Adrenal gland (tissue), 19 donors: ENCODE results near the gene BAK1. TPM values are rescaled to one million over a fixed set of nuclear protein-coding genes. Genes with fewer than 3 reads are reported as not detected.

ENCODE experiments used
- DNase-seq, 7 donors: peaks; one replicate each; pipeline ENCODE4 v3.0.0-alpha.2; 2019 to 2020
- H3K27ac ChIP-seq, 5 donors: fragments of 200-600 bp; sonication (generic) in 4 of 5; 1 replicate in 3 of 5; 2 replicates in 2 of 5; pipeline versions ENCODE4 v1.5.1 to v1.8.0; 2016 to 2020; ENCODE audit warnings: mild to moderate bottlenecking in 1 of 5
- H3K27me3 ChIP-seq: fragments of 200-600 bp; 2 replicates; pipeline ENCODE4 v1.8.0; 2021
- H3K36me3 ChIP-seq, 2 donors: fragments of 200-600 bp; replicated peaks in 1 of 2; 1 replicate in 1 of 2; 2 replicates in 1 of 2; pipeline versions ENCODE4 v1.5.1 to v1.8.0; 2018 to 2022
- H3K4me1 ChIP-seq, 2 donors: fragments of 200-600 bp; replicated peaks in 1 of 2; 1 replicate in 1 of 2; 2 replicates in 1 of 2; pipeline versions ENCODE4 v1.5.1 to v1.8.0; 2018 to 2021
- H3K4me3 ChIP-seq, 4 donors: fragments of 200-600 bp; sonication (generic) in 3 of 4; one replicate each; pipeline ENCODE4 v1.5.1; 2016 to 2018
- H3K9me3 ChIP-seq, 3 donors: fragments of 200-600 bp; sonication (generic) in 1 of 3; replicated peaks in 1 of 3; 1 replicate in 2 of 3; 2 replicates in 1 of 3; pipeline versions ENCODE4 v1.5.1 to v1.8.0; 2016 to 2021
- POLR2A ChIP-seq, 2 donors: fragments of 450-650 bp; IDR thresholded peaks; one replicate each; pipeline ENCODE4 v1.6.1; 2017; ENCODE audit warnings: antibody characterized with exemption in 2 of 2, mild to moderate bottlenecking in 2 of 2, moderate library complexity in 1 of 2
- WGBS, 4 donors: extraction: QIAGEN DNeasy Blood & Tissue Kit in 2 of 4; methylation state at CpG; one replicate each; pipeline versions ENCODE4 v1.1.5 to v1.1.7; 2013 to 2017; 5-methylcytosine and 5-hydroxymethylcytosine counted together
- intact Hi-C, 2 donors: fragments of 100-400 bp; cut with DNase I; formaldehyde crosslinking; loops; one replicate each; pipeline versions ENCODE4 v1.14.1 to v1.15.0; 2022 to 2023
- long read RNA-seq, 10 donors: library from polyadenylated mRNA in 3 of 10; unstranded in 2 of 10; stranded (forward) in 1 of 10; transcript quantifications; one replicate each; pipeline ENCODE4 v2.0.0 and lab custom pipeline, GENCODE V29; 2021 to 2026
- polyA plus RNA-seq, 3 donors: library from polyadenylated mRNA; stranded (reverse); fragments of 200-250 nt in 2 of 3; fragments of 350-450 nt in 1 of 3; fragmentation: Illumina TruSeq in 1 of 3; extraction: RNeasy Lipid Tissue Mini Kit (QIAGEN cat#74804) in 1 of 3; gene quantifications; one replicate each; pipeline ENCODE4 v1.2.3, GENCODE V29; 2013 to 2014
- total RNA-seq, 9 donors: library from RNA; depleted of rRNA in 4 of 9; stranded (reverse); fragments of >200 nt in 4 of 9; fragments of 120-200 nt in 1 of 9; fragmentation: NEBNext Ultra II Directional in 1 of 9; extraction: Animal tissue kit (Norgen Biotek cat#: 25700) in 1 of 9; gene quantifications; one replicate each; pipeline versions ENCODE4 v1.1.0 to v1.2.4, GENCODE V29; 2013 to 2023
- TF ChIP-seq, protein P1 (sequence below), 6 experiments: fragments of 450-650 bp in 4 of 6; fragments of 200-600 bp in 2 of 6; sonication (generic) in 1 of 6; IDR thresholded peaks; 1 replicate in 5 of 6; 2 replicates in 1 of 6; pipeline versions ENCODE4 v1.5.1 to v1.8.0; 2016 to 2021; ENCODE audit warnings: antibody characterized with exemption in 6 of 6, mild to moderate bottlenecking in 2 of 6, moderate library complexity in 1 of 6
- donor health status: healthy with polysubstance abuse.
- donor health status: Bipolar disorder and iron deficiency.
- donor health status: DM: yes; HTN: yes; CAD: no.
- donor health status: DM: no; HTN: no; CAD: no.
- donor health status: DM: no; HTN: no; CAD: no.
- donor health status: DM: yes; HTN: yes; CAD: no.

Gene BAK1
- total RNA-seq (10 to 100 TPM in 8 of 9 donors, 1 to 10 TPM in 1; 9.7 to 51.9 (median 24.5) TPM), polyA plus RNA-seq (10 to 100 TPM; 17.3 to 33.5 (median 17.6) TPM)
- long read RNA-seq, donor 1, transcript BAK1-202 (6 exons, 2,136 nt) = major isoform, 17 of 17 reads
- long read RNA-seq, donor 1, partial matches to known transcripts = 0 of 17 reads
- long read RNA-seq, donor 1, other reads (novel, unspliced or antisense) = 0 of 17 reads
- long read RNA-seq, donor 2, transcript BAK1-202 (6 exons, 2,136 nt) = major isoform, 10 of 10 reads
- long read RNA-seq, donor 2, partial matches to known transcripts = 0 of 10 reads
- long read RNA-seq, donor 2, other reads (novel, unspliced or antisense) = 0 of 10 reads
- long read RNA-seq, donor 3, transcript BAK1-202 (6 exons, 2,136 nt) = major isoform, 15 of 15 reads
- long read RNA-seq, donor 3, partial matches to known transcripts = 0 of 15 reads
- long read RNA-seq, donor 3, other reads (novel, unspliced or antisense) = 0 of 15 reads
- long read RNA-seq, donor 4, transcript BAK1-202 (6 exons, 2,136 nt) = major isoform, 14 of 16 reads
- long read RNA-seq, donor 4, partial matches to known transcripts = 0 of 16 reads
- long read RNA-seq, donor 4, other reads (novel, unspliced or antisense) = 2 of 16 reads
- long read RNA-seq, donor 5, transcript BAK1-202 (6 exons, 2,136 nt) = major isoform, 106 of 132 reads
- long read RNA-seq, donor 5, partial matches to known transcripts = 3 of 132 reads
- long read RNA-seq, donor 5, other reads (novel, unspliced or antisense) = 23 of 132 reads
- long read RNA-seq, donor 6, transcript BAK1-202 (6 exons, 2,136 nt) = major isoform, 16 of 20 reads
- long read RNA-seq, donor 6, partial matches to known transcripts = 0 of 20 reads
- long read RNA-seq, donor 6, other reads (novel, unspliced or antisense) = 4 of 20 reads
- long read RNA-seq, donor 7, transcript BAK1-202 (6 exons, 2,136 nt) = major isoform, 5 of 5 reads
- long read RNA-seq, donor 7, partial matches to known transcripts = 0 of 5 reads
- long read RNA-seq, donor 7, other reads (novel, unspliced or antisense) = 0 of 5 reads
- long read RNA-seq, donor 8, transcript BAK1-202 (6 exons, 2,136 nt) = major isoform, 24 of 24 reads
- long read RNA-seq, donor 8, partial matches to known transcripts = 0 of 24 reads
- long read RNA-seq, donor 8, other reads (novel, unspliced or antisense) = 0 of 24 reads
- long read RNA-seq, donor 9, transcript BAK1-202 (6 exons, 2,136 nt) = major isoform, 10 of 10 reads
- long read RNA-seq, donor 9, partial matches to known transcripts = 0 of 10 reads
- long read RNA-seq, donor 9, other reads (novel, unspliced or antisense) = 0 of 10 reads
- long read RNA-seq, donor 10, transcript BAK1-202 (6 exons, 2,136 nt) = major isoform, 9 of 9 reads
- long read RNA-seq, donor 10, partial matches to known transcripts = 0 of 9 reads
- long read RNA-seq, donor 10, other reads (novel, unspliced or antisense) = 0 of 9 reads

DNA sequence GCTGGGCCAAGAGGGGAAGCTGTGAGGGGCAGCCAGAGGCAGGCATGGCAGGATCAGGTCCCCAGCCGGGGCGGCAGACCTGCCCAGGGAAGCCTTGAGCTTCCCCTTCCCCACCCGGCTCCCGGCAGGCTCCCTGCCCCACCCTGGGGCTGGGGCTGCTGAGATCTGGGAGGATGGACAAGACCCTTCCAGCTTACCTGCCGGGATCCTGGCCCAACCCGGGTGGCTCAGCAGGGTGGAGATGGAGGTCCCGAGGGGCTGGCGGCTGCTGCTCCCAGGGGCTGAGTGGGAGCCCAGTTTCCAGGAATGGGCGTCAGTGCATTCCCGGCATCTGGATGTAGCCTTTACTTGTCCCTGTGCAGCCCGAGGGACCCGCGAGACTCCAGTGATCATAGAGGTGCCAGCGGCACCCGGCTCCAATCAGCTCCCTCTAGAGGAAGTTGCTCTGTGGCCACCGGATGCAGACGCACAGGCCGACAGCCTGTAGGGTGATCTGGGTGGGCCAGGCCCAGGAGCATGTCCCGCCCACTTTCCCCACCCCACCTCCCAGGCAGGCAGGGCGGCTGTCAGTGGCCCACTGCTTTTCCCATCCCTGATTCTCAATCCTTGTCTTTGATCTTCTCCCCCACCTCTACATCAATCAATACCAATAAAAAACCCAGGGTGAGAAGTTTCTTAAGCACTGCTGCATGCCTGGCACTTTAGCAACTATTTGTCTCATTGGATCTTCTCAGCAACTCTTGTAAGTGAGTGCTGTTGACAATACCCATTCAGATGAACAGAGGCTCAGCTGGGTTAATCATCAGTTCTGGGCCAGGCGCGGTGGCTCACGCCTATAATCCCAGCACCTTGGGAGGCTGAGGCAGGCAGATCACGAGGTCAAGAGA is at the start of gene BAK1:
BAK1 (minus strand) TSS at position 449 of the 887 bp plus-strand sequence. CDS start 2,672 bp downstream, outside the sequence.
- H3K9me3 ChIP-seq = no peaks in the 10 kb centered on the region

DNA sequence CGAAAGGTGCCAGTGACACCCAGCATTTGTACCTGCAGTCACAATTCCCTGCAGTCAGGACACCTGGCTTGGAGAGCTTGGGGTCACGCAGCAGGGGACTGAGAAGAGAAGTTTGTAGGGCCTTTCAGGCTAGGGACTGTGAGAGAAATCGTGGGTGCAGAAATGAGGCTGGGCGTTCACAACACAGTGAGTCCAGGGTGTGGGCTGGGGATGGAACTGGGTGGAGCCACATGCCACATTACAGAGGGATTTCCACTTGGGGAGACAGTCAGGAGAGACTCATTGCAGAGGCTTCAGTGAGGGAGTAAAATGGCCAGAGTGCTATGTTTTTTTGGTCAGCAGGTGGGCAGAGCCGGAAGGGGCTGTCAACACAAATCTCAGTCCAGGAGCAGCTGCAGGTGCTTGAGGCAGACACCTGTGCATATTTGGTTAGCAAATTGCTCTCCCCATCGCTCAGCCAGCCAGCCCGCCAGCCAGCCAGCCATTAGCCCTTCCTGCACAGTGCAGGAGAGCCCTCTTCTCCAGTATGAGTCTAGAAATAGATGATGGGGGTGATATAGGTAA is 48.4 kb upstream of the BAK1 start:
- no peaks in the 10 kb centered on the region for H3K9me3 ChIP-seq
- 86 to 94% (median 90%) methylated on average over 5 to 7 of the region's 7 CpGs for WGBS, 4 donors
- H3K27ac ChIP-seq = peak overlapping the region in 1 of 5 donors; percentile 38
- intact Hi-C loops = no loop called here
- no peaks in the 10 kb centered on the region for H3K36me3 ChIP-seq
- peaks cover 9 to 15% of the 10 kb centered on the region in 2 donors for H3K4me1 ChIP-seq
- no peak for DNase-seq
- H3K4me3 ChIP-seq = no peak overlapping the region
- H3K27me3 ChIP-seq = no peaks in the 10 kb centered on the region
- TF ChIP-seq POLR2A (IDR thresholded peaks at IDR 0.05) = no peak
- TF ChIP-seq, protein P1, sequence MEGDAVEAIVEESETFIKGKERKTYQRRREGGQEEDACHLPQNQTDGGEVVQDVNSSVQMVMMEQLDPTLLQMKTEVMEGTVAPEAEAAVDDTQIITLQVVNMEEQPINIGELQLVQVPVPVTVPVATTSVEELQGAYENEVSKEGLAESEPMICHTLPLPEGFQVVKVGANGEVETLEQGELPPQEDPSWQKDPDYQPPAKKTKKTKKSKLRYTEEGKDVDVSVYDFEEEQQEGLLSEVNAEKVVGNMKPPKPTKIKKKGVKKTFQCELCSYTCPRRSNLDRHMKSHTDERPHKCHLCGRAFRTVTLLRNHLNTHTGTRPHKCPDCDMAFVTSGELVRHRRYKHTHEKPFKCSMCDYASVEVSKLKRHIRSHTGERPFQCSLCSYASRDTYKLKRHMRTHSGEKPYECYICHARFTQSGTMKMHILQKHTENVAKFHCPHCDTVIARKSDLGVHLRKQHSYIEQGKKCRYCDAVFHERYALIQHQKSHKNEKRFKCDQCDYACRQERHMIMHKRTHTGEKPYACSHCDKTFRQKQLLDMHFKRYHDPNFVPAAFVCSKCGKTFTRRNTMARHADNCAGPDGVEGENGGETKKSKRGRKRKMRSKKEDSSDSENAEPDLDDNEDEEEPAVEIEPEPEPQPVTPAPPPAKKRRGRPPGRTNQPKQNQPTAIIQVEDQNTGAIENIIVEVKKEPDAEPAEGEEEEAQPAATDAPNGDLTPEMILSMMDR (IDR thresholded peaks at IDR 0.05) = no peak

More for the DNA sequence above, at the start of gene BAK1:
- intact Hi-C loops = loop anchor here (10.0 kb wide), 4 partner anchors 55 to 575 kb away; partner anchors contain the start of gene SYNGAP1 (in 1 of the 2)
- H3K4me3 ChIP-seq = peak within 1 kb of the TSS; percentile 26 to 91 (median 86)
- WGBS, 4 donors = 4 to 13% (median 8%) methylated on average over 6 to 24 of the region's 24 CpGs
- H3K4me1 ChIP-seq = peaks cover 33 to 37% of the 10 kb centered on the region in 2 donors
- peaks cover 0 to 16% of the 10 kb centered on the region in 2 donors for H3K36me3 ChIP-seq
- H3K27me3 ChIP-seq = no peaks in the 10 kb centered on the region
- peak within 1 kb of the TSS; percentile 82 to 95 (median 94) for H3K27ac ChIP-seq
- peak; percentile 85 to 96 (median 95) for DNase-seq
- TF ChIP-seq, protein P1 (IDR thresholded peaks at IDR 0.05) = peak; percentile 31 to 55 (median 46)
- peak; percentile 59 to 93 for TF ChIP-seq POLR2A (IDR thresholded peaks at IDR 0.05)

DNA sequence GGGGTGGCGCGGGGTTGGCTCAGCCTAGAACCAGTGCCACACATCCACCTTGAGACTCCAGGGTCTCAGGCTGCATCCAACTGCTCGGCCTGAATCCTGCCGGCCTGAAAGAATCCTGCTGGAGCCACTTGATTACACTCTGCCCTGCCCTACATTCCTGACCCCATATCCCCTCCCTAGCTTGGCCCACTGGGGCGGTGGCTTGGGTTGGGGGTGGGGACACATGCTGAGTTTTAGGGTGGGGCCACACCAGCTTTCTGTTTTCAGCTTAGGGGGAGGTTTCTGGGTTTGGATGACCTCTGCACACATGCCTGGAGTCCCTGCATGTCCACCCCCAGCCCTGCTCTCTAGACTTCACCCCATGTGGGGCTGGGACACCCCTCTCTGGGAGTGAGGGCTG is 47.8 kb upstream of the BAK1 start:
- Histone ChIP-seq H3K4me3 (no peak overlapping the region), H3K27me3 (no peaks in the 10 kb centered on the region), H3K27ac (peak overlapping the region in 1 of 5 donors; percentile 38), H3K4me1 (peaks cover 10 to 17% of the 10 kb centered on the region in 2 donors), H3K9me3 (no peaks in the 10 kb centered on the region), H3K36me3 (no peaks in the 10 kb centered on the region)
- 57 to 83% (median 78%) methylated on average over 3 to 5 of the region's 5 CpGs for WGBS, 4 donors
- intact Hi-C loops = no loop called here
- DNase-seq = no peak
- TF ChIP-seq, protein P1 (IDR thresholded peaks at IDR 0.05) = no peak
